ENCODE measurements around the gene NTSR2. TPM values are rescaled to one million over a fixed set of nuclear protein-coding genes. Genes with fewer than 3 reads are reported as not detected.

The NTSR2 gene
- total and polyA plus RNA-seq, 2 experiments from 2014 or later, result 0.10 TPM; not detected in 1

- no peak for TF ChIP-seq ZNF462 (CRISPR knock-in tag; IDR thresholded peaks at IDR 0.05)
- TF ChIP-seq STAT1 (IDR thresholded peaks at IDR 0.05; ENCODE audit: unreplicated experiment), result no peak
- TF ChIP-seq NANOG (IDR thresholded peaks at IDR 0.05; ENCODE audit: borderline replicate concordance), result no peak
Measured at GRCh38 chr2:11679016-11679415, 9.0 kb upstream of the NTSR2 start (continued).

GRCh38 chr2:11678306-11678960 is 8.4 kb upstream of the NTSR2 start:
- Mint-ChIP-seq H3K4me1 (peaks cover 52% of the 10 kb centered on the region), H3K27me3 (ENCODE audit: insufficient read depth, low read depth, poor library complexity) (peaks cover 19% of the 10 kb centered on the region), H3K36me3 (ENCODE audit: low read depth) (no peaks in the 10 kb centered on the region; the same call in 2 of the 3 replicates), H3K4me3 (no peak overlapping the region), H3K27ac (no peak overlapping the region), H3K9me3 (no peaks in the 10 kb centered on the region)
- ATAC-seq, result no peak
- no peak for DNase-seq (ENCODE audit: low spot score)
- H2AFZ ChIP-seq, result no peak overlapping the region; the same call in 1 of the 2 replicates
- H3K27me3 ChIP-seq (ENCODE audit: insufficient read depth), result no peaks in the 10 kb centered on the region
- no peaks in the 10 kb centered on the region; the same call in 1 of the 2 replicates for H4K20me1 ChIP-seq (replicated peaks; ENCODE audit: insufficient read depth)
- no peak overlapping the region for H3K4me2 ChIP-seq
- H3K79me2 ChIP-seq (replicated peaks; ENCODE audit: insufficient read depth), result no peaks in the 10 kb centered on the region
- H3K9me2 ChIP-seq (ENCODE audit: insufficient read depth), result no peaks in the 10 kb centered on the region
- no peak overlapping the region for H3K27ac ChIP-seq (ENCODE audit: low read depth)
- H3K4me1 ChIP-seq (ENCODE audit: insufficient read depth), result peaks cover 13% of the 10 kb centered on the region; the same call in 1 of the 2 replicates
- H3F3A ChIP-seq (replicated peaks; ENCODE audit: low read depth), result no peaks in the 10 kb centered on the region
- no peaks in the 10 kb centered on the region for H3K36me3 ChIP-seq (ENCODE audit: insufficient read depth)
- H3K4me3 ChIP-seq, result no peak overlapping the region
- TF ChIP-seq EZH2 (IDR thresholded peaks at IDR 0.05; ENCODE audit: low read depth, unreplicated experiment) (no peak), REST (IDR thresholded peaks at IDR 0.05; ENCODE audit: unreplicated experiment) (no peak), EZH2phosphoT487 (IDR thresholded peaks at IDR 0.05; ENCODE audit: unreplicated experiment) (no peak), CTCF (conservative IDR thresholded peaks at IDR 0.05; ENCODE audit: low read depth in 2 of 2) (no peak), STAT1 (IDR thresholded peaks at IDR 0.05; ENCODE audit: unreplicated experiment) (no peak), CREB1 (CRISPR knock-in tag; IDR thresholded peaks at IDR 0.05; ENCODE audit: low read depth) (no peak), ETS1 (IDR thresholded peaks at IDR 0.05) (no peak), POLR2AphosphoS5 (IDR thresholded peaks at IDR 0.05; ENCODE audit: low read depth) (no peak)
